HG03159 (cell line): ENCODE measurements around the gene UMODL1.

Source experiments
- ATAC-seq: cut with Tn5 transposase; IDR thresholded peaks from one replicate; pipeline ENCODE4 v1.9.1; 2021; ENCODE audit warnings: mild to moderate bottlenecking, moderate library complexity; ENCODE audit not compliant: unreplicated experiment

Gene UMODL1

GRCh38 chr21:42145569-42146272, 74.6 kb downstream of the UMODL1 start:
- no peak for ATAC-seq

- no peak for ATAC-seq
Observed at GRCh38 chr21:42146273-42146805, 75.2 kb downstream of the UMODL1 start.

GRCh38 chr21:42146821-42147220, 75.7 kb downstream of the UMODL1 start:
- ATAC-seq = no peak

GRCh38 chr21:42147386-42148020, 76.4 kb downstream of the UMODL1 start:
- no peak for ATAC-seq

GRCh38 chr21:42148097-42148496, 77.0 kb downstream of the UMODL1 start:
- no peak for ATAC-seq

- ATAC-seq = no peak
Observed at GRCh38 chr21:42148584-42148983, 77.5 kb downstream of the UMODL1 start.

- no peak for ATAC-seq
Observed at GRCh38 chr21:42149656-42150473, 78.7 kb downstream of the UMODL1 start.

GRCh38 chr21:42150474-42151085, 79.5 kb downstream of the UMODL1 start:
- no peak for ATAC-seq

- ATAC-seq = no peak
Observed at GRCh38 chr21:42151148-42151947, 80.2 kb downstream of the UMODL1 start.

- ATAC-seq = no peak
Observed at GRCh38 chr21:42151948-42152220, 80.8 kb downstream of the UMODL1 start.

GRCh38 chr21:42153046-42153686, 82.0 kb downstream of the UMODL1 start:
- ATAC-seq = no peak

- ATAC-seq = no peak
Observed at GRCh38 chr21:42153746-42154145, 82.6 kb downstream of the UMODL1 start.

GRCh38 chr21:42154237-42155044, 83.3 kb downstream of the UMODL1 start:
- no peak for ATAC-seq

- no peak for ATAC-seq
Observed at GRCh38 chr21:42155045-42155855, 84.1 kb downstream of the UMODL1 start.

GRCh38 chr21:42156690-42157605, 85.8 kb downstream of the UMODL1 start:
- no peak for ATAC-seq

GRCh38 chr21:42157606-42158310, 86.6 kb downstream of the UMODL1 start:
- no peak for ATAC-seq

GRCh38 chr21:42158846-42159245, 87.7 kb downstream of the UMODL1 start:
- ATAC-seq = no peak
